OCI-LY3 (cell line): ENCODE data around the gene CA14.

Source experiments
- H2AFZ ChIP-seq: fragments of 200-600, 300-600 bp; shearing (Covaris generic); 2 replicates; pipeline ENCODE4 v1.6.0; 2014; ENCODE audit warnings: antibody characterized with exemption, low read depth, low read length
- H3K27ac ChIP-seq: fragments of 200-600, 300-600 bp; sonication (generic); 2 replicates; pipeline ENCODE4 v1.5.1; 2014; ENCODE audit warnings: mild to moderate bottlenecking, low read length, moderate library complexity, mixed read lengths
- H3K27me3 ChIP-seq: fragments of 200-600, 300-600 bp; sonication (generic); 2 replicates; pipeline ENCODE4 v1.6.1; 2014; ENCODE audit warnings: low read depth, low read length, mixed read lengths
- H3K36me3 ChIP-seq: fragments of 200-600, 300-600 bp; sonication (generic); replicated peaks from 2 replicates; pipeline ENCODE3; 2014; ENCODE audit warnings: low read depth, low read length, mixed read lengths
- H3K4me1 ChIP-seq: fragments of 300-600, 200-600 bp; sonication (generic); 2 replicates; pipeline ENCODE4 v1.6.1; 2014; ENCODE audit warnings: low read length, mixed read lengths
- H3K4me2 ChIP-seq: fragments of 200-600, 300-600 bp; sonication (generic); 2 replicates; pipeline ENCODE4 v1.6.1; 2014; ENCODE audit warnings: low read length, mixed read lengths
- H3K4me3 ChIP-seq: fragments of 300-600, 200-600 bp; sonication (generic); 2 replicates; pipeline ENCODE4 v1.5.1; 2014; ENCODE audit warnings: antibody characterized with exemption, mild to moderate bottlenecking, low read length, moderate library complexity
- H3K79me2 ChIP-seq: fragments of 300-600, 200-600 bp; shearing (Covaris generic); 2 replicates; pipeline ENCODE4 v1.6.1; 2014; ENCODE audit warnings: mild to moderate bottlenecking, low read length, mixed read lengths
- H3K9ac ChIP-seq: fragments of 300-600, 200-600 bp; shearing (Covaris generic); 2 replicates; pipeline ENCODE4 v1.6.0; 2014; ENCODE audit warnings: mild to moderate bottlenecking, low read length, moderate library complexity
- H3K9me3 ChIP-seq: fragments of 200-600, 300-600 bp; shearing (Covaris generic); 2 replicates; pipeline ENCODE4 v1.6.1; 2014; ENCODE audit warnings: low read length, mixed read lengths; ENCODE audit not compliant: insufficient read depth
- H4K20me1 ChIP-seq: fragments of 200-600, 300-600 bp; sonication (generic); 2 replicates; pipeline ENCODE4 v1.6.1; 2016; ENCODE audit warnings: low read length, mixed read lengths; ENCODE audit not compliant: insufficient read depth
- CTCF ChIP-seq: fragments of 200-600, 300-600 bp; sonication (generic); IDR thresholded peaks from 2 replicates; pipeline ENCODE4 v1.5.1; 2014; ENCODE audit warnings: antibody characterized with exemption, low read length, low read depth
- EZH2phosphoT487 ChIP-seq: fragments of 200-600 bp; shearing (Covaris generic); IDR thresholded peaks from 2 replicates; pipeline ENCODE4 v1.6.1; 2018; ENCODE audit warnings: antibody characterized with exemption, mixed run types, low read depth

CA14 gene

GRCh38 chr1:150233359-150234308 is 23.9 kb upstream of the CA14 start:
- H2AFZ ChIP-seq: no peak overlapping the region
- TF ChIP-seq EZH2phosphoT487: no peak
- no peak for TF ChIP-seq CTCF
- H3K79me2 ChIP-seq: peaks cover 79% of the 10 kb centered on the region
- peaks cover 21% of the 10 kb centered on the region for H3K4me1 ChIP-seq
- H3K36me3 ChIP-seq: peaks cover 23% of the 10 kb centered on the region
- H3K4me2 ChIP-seq: peak overlapping the region; percentile 88
- H3K27ac ChIP-seq: peak overlapping the region; percentile 92
- H3K27me3 ChIP-seq: no peaks in the 10 kb centered on the region
- H3K4me3 ChIP-seq: peak overlapping the region; percentile 90
- H3K9ac ChIP-seq: peak overlapping the region; percentile 99
- no peaks in the 10 kb centered on the region for H3K9me3 ChIP-seq
- H4K20me1 ChIP-seq: peaks cover 13% of the 10 kb centered on the region

- peaks cover 74% of the 10 kb centered on the region for H3K79me2 ChIP-seq
- H2AFZ ChIP-seq: no peak overlapping the region
- no peaks in the 10 kb centered on the region for H3K9me3 ChIP-seq
- peaks cover 13% of the 10 kb centered on the region for H4K20me1 ChIP-seq
- peak overlapping the region; percentile 92 for H3K27ac ChIP-seq
- H3K36me3 ChIP-seq: peaks cover 19% of the 10 kb centered on the region
- no peaks in the 10 kb centered on the region for H3K27me3 ChIP-seq
- H3K4me1 ChIP-seq: peaks cover 21% of the 10 kb centered on the region
- H3K4me3 ChIP-seq: peak overlapping the region; percentile 90
- H3K4me2 ChIP-seq: peak overlapping the region; percentile 88
- TF ChIP-seq CTCF: no peak
- no peak for TF ChIP-seq EZH2phosphoT487
- peak overlapping the region; percentile 99 for H3K9ac ChIP-seq
Measured at GRCh38 chr1:150234309-150234565, 23.3 kb upstream of the CA14 start.

- Histone ChIP-seq H3K4me2 (peak overlapping the region; percentile 88), H3K27me3 (no peaks in the 10 kb centered on the region), H4K20me1 (peaks cover 13% of the 10 kb centered on the region), H3K9ac (peak overlapping the region; percentile 99), H3K27ac (peak overlapping the region; percentile 92), H3K4me1 (peaks cover 21% of the 10 kb centered on the region), H3K79me2 (peaks cover 69% of the 10 kb centered on the region), H3K9me3 (no peaks in the 10 kb centered on the region), H2AFZ (no peak overlapping the region), H3K36me3 (peaks cover 17% of the 10 kb centered on the region), H3K4me3 (peak overlapping the region; percentile 90)
- TF ChIP-seq CTCF (no peak), EZH2phosphoT487 (no peak)
Measured at GRCh38 chr1:150234566-150235293, 22.8 kb upstream of the CA14 start.

GRCh38 chr1:150235294-150235851 is 22.2 kb upstream of the CA14 start:
- Histone ChIP-seq H3K4me1 (peaks cover 21% of the 10 kb centered on the region), H3K4me2 (peak overlapping the region; percentile 88), H4K20me1 (peaks cover 13% of the 10 kb centered on the region), H3K27me3 (no peaks in the 10 kb centered on the region), H3K79me2 (peaks cover 62% of the 10 kb centered on the region), H2AFZ (no peak overlapping the region), H3K9me3 (no peaks in the 10 kb centered on the region), H3K36me3 (peaks cover 11% of the 10 kb centered on the region), H3K4me3 (peak overlapping the region; percentile 90), H3K27ac (peak overlapping the region; percentile 92), H3K9ac (peak overlapping the region; percentile 99)
- TF ChIP-seq EZH2phosphoT487: no peak
- TF ChIP-seq CTCF: peak; percentile 34
